Lung (tissue), 12 donors: ENCODE results near the gene ADAM11. TPM values are rescaled to one million over a fixed set of nuclear protein-coding genes. Genes with fewer than 3 reads are reported as not detected.

Source experiments
- ATAC-seq: fragments of 200-7000 bp; cut with Tn5 transposase; one replicate; pipeline ENCODE4 v1.9.1; 2020; ENCODE audit warnings: moderate number of reproducible peaks; ENCODE audit not compliant: insufficient read depth, low FRiP score
- DNase-seq, 3 donors: peaks; one replicate each; pipeline ENCODE4 v3.0.0-alpha.2; 2013 to 2017
- H3K27ac ChIP-seq, 2 donors: one replicate each; pipeline ENCODE4 v1.5.1; 2013; ENCODE audit warnings: mild to moderate bottlenecking in 2 of 2, moderate library complexity in 2 of 2, control low read depth in 1 of 2, inconsistent platforms in 1 of 2, low read depth in 1 of 2, low read length in 1 of 2
- H3K27me3 ChIP-seq, 3 donors: one replicate each; pipeline ENCODE4 v1.5.1; 2013; ENCODE audit warnings: low read length in 2 of 3; ENCODE audit not compliant: control insufficient read depth in 3 of 3, insufficient read depth in 3 of 3
- H3K36me3 ChIP-seq, 4 donors: one replicate each; pipeline ENCODE4 v1.5.1; 2013; ENCODE audit warnings: low read length in 4 of 4, mild to moderate bottlenecking in 1 of 4, moderate library complexity in 1 of 4; ENCODE audit not compliant: control insufficient read depth in 4 of 4, insufficient read depth in 4 of 4
- H3K4me1 ChIP-seq, 5 donors: one replicate each; pipeline ENCODE4 v1.5.1; 2013; ENCODE audit warnings: low read length in 5 of 5, mild to moderate bottlenecking in 2 of 5, moderate library complexity in 1 of 5; ENCODE audit not compliant: control insufficient read depth in 5 of 5, insufficient read depth in 5 of 5
- H3K4me3 ChIP-seq: one replicate; pipeline ENCODE4 v1.5.1; 2013; ENCODE audit warnings: mild to moderate bottlenecking, control low read depth, moderate library complexity
- H3K9ac ChIP-seq, 2 donors: one replicate each; pipeline ENCODE4 v1.5.1; 2013; ENCODE audit warnings: low read length in 2 of 2, control low read depth in 1 of 2; ENCODE audit not compliant: insufficient read depth in 1 of 2
- H3K9me3 ChIP-seq, 4 donors: one replicate each; pipeline ENCODE4 v1.5.1; 2013; ENCODE audit warnings: low read length in 3 of 4, mild to moderate bottlenecking in 1 of 4, moderate library complexity in 1 of 4; ENCODE audit not compliant: control insufficient read depth in 4 of 4, insufficient read depth in 3 of 4
- CTCF ChIP-seq: IDR thresholded peaks from 2 replicates; pipeline ENCODE4 v1.5.1; 2012; ENCODE audit warnings: mild to moderate bottlenecking; ENCODE audit errors: control extremely low read depth, extremely low read depth
- WGBS, 2 donors: extraction: QIAGEN DNeasy Blood & Tissue Kit; methylation state at CpG; one replicate each; pipeline ENCODE4 v1.1.7; 2013; 5-methylcytosine and 5-hydroxymethylcytosine counted together
- polyA plus RNA-seq, 2 donors: library from polyadenylated mRNA; stranded (reverse); fragments of 200-250 nt; gene quantifications; one replicate each; pipeline ENCODE4 v1.2.1, GENCODE V29; 2013
- total RNA-seq, 2 donors: library from RNA; depleted of rRNA in 1 of 2; stranded (reverse); fragments of >200 nt in 1 of 2; gene quantifications; one replicate each; pipeline ENCODE4 v1.2.1, GENCODE V29; 2014 to 2021
- donor health status: control.
- donor health status: control.
- donor health status: Bipolar disorder and iron deficiency.
- donor health status: healthy.
- donor health status: DM: yes; HTN: yes; CAD: no.

ADAM11 gene
- total and polyA plus RNA-seq, 4 donors = 0.09 to 1.1 (median 0.18) TPM

DNA sequence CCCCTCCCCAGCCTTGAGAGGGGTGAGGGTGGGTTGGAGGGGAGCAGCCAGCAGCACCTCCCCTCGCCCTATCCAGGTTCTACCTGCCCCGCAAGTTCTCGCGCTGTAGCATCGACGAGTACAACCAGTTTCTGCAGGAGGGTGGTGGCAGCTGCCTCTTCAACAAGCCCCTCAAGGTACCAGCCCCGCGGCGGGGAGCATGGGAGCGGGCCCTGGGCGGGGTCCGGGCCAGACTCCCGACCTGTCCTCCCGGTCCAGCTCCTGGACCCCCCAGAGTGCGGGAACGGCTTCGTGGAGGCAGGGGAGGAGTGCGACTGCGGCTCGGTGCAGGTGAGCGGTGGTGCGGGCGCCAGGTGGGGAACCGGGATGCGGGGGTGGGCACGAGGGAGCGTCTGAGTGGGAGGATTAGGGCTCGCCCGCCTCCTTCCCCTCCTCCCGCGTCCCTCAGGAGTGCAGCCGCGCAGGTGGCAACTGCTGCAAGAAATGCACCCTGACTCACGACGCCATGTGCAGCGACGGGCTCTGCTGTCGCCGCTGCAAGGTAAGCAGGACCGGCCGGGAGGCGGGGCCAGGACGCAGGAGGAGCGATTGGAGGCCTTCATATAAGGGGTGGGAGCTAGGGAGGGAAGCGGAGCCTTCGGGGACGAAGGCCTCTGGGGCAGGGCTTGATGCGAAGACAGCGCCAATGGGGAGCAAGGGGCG is 16.5 kb downstream of the ADAM11 start:
- ATAC-seq = peak; percentile 96
- Histone ChIP-seq H3K4me1 (peaks cover 0 to 17% (median 0%) of the 10 kb centered on the region in 5 donors), H3K27ac (no peak overlapping the region), H3K4me3 (peak overlapping the region; percentile 34), H3K9ac (no peak overlapping the region), H3K27me3 (no peaks in the 10 kb centered on the region), H3K9me3 (no peaks in the 10 kb centered on the region), H3K36me3 (no peaks in the 10 kb centered on the region)
- TF ChIP-seq CTCF = no peak
- 0 to 1% methylated on average over 36 to 50 of the region's 50 CpGs for WGBS, 2 donors
- peak; percentile 98 to 99 (median 98) for DNase-seq

DNA sequence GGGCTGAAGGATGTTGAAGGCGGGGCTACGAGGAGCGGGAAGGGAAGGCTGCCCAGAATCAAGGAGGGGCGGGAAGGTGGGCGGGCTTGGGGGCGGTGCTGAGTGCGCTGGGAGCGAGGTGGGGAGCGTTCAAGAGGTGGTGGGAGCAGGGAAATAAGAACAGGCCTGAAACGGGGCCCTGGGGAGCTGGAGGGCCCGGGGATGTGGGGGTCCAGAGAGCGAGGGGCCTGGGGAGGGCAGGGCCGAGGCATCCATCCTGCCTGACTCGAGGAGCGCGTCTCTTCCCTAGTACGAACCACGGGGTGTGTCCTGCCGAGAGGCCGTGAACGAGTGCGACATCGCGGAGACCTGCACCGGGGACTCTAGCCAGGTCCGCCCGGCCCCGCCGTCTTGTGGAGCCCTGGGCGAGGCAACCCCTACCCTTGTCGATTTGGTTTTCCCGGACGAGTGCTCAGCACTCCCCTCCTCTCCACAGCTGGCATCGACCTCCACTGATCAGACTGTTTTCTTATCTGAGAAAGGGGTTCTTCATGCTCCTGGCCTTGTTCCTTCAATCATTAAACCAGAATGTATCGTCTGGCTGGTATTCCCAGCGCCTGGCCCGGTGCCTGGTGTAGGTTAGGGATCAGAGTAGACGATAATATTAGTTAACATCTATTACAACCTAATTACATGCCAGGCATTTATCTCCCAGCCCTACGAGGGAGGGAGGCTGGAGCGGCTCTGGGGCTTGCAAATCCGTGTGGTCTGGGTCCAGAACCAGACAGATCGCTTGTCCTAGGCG is 17.2 kb downstream of the ADAM11 start:
- H3K27ac ChIP-seq = peak overlapping the region in 1 of 2 donors; percentile 10
- no peaks in the 10 kb centered on the region for H3K27me3 ChIP-seq
- no peaks in the 10 kb centered on the region for H3K36me3 ChIP-seq
- peaks cover 0 to 23% (median 4%) of the 10 kb centered on the region in 5 donors for H3K4me1 ChIP-seq
- H3K9me3 ChIP-seq = no peaks in the 10 kb centered on the region
- ATAC-seq = no peak
- H3K4me3 ChIP-seq = peak overlapping the region; percentile 14
- no peak for DNase-seq
- TF ChIP-seq CTCF = no peak
- 10 to 14% methylated on average over 43 of the region's 43 CpGs for WGBS, 2 donors
- peak overlapping the region in 1 of 2 donors; percentile 54 for H3K9ac ChIP-seq

DNA sequence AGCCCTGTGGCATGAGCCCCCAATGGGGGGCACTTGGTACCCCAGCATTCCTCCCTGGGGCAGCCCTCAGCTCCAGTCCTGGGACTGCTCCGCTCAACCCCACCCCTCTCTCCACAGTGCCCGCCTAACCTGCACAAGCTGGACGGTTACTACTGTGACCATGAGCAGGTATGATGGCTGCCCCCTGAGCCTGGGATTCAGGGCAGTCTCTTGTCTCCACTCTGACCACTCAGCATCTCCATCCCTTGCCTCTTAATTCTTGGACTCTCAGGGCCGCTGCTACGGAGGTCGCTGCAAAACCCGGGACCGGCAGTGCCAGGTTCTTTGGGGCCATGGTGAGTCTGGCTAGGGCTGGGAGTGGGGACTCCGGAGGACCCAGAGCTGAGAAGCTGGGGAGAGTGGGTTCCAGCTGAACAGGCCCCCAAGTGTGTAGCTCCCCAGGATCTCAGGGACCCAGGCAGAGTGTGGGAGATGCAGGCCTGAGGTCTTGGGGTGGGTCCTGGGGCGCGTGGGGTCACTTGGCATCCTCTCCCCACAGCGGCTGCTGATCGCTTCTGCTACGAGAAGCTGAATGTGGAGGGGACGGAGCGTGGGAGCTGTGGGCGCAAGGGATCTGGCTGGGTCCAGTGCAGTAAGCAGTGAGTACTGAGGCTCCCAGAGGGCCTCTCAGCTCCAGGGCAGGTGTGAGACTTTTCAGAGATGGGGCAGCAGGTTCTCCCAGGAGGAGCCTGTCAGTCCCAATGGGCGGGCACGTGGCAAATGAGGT is 18.0 kb downstream of the ADAM11 start:
- Histone ChIP-seq H3K4me3 (no peak overlapping the region), H3K9ac (no peak overlapping the region), H3K27ac (no peak overlapping the region), H3K36me3 (no peaks in the 10 kb centered on the region), H3K27me3 (no peaks in the 10 kb centered on the region), H3K9me3 (no peaks in the 10 kb centered on the region), H3K4me1 (peaks cover 0 to 31% (median 7%) of the 10 kb centered on the region in 5 donors)
- DNase-seq = no peak
- ATAC-seq = no peak
- TF ChIP-seq CTCF = no peak
- 91 to 92% methylated on average over 19 of the region's 19 CpGs for WGBS, 2 donors
